ENCODE results near the gene RHBG. TPM values are rescaled to one million over a fixed set of nuclear protein-coding genes. Genes with fewer than 3 reads are reported as not detected.
A peak's percentile ranks its signal among the peaks of the same experiment; 100 is the strongest.
"Not testable (repeated sequence)": the region's sequence is repeated elsewhere in the genome, so short reads cannot be mapped to it uniquely, and the experiment has no call there.

RHBG gene
- total and polyA plus RNA-seq, 2 experiments from 2014 or later = 3.3 to 11.9 TPM

GRCh38 chr1:156368157-156368658 lies 803 bp upstream of the RHBG start:
- peak overlapping the region; percentile 92 for H3K4me2 ChIP-seq

DNA sequence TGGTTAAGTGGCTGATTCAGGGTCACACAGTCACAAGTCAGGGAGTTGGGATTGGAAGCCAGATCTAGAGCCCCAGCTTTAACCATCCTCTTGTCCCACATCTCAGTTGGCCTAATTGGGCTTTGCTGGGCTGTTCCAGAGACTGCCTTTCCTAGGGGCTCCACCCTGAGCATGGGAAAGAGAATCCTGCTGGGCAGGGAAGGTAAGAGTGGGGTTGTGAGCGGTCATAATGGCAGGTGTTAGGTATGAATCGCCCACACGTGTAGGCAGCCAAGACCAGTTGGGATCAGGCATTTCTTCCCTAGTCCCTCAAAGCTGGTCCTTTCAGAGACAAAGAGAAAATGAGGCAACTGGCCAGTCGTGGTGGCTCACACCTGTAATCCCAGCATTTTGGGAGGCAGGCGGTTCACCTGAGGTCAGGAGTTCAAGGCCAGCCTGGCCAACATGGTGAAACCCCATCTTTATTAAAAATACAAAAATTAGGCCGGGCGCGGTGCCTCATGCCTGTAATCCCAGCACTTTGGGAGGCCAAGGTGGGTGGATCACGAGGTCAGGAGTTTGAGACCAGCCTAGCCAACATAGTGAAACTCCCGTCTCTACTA lies 775 bp downstream of the RHBG start:
- H4K20me1 ChIP-seq (ENCODE audit: insufficient read depth, poor library complexity, severe bottlenecking); H3K79me2 ChIP-seq; H3K36me3 ChIP-seq (replicated peaks; ENCODE audit: insufficient read depth, low read depth); H3K9me2 ChIP-seq (replicated peaks; ENCODE audit: insufficient read depth); H3K27ac ChIP-seq; DNase-seq (ENCODE audit: low spot score); H3K27me3 ChIP-seq; H3K9me3 ChIP-seq (ENCODE audit: low read depth): not testable (repeated sequence)
- peak overlapping the region; percentile 80 for H2AFZ ChIP-seq
- H3K4me2 ChIP-seq = peak overlapping the region; percentile 92
- peak overlapping the region; percentile 67 for H3K4me3 ChIP-seq
- 89% methylated on average over 10 of the region's 10 CpGs for WGBS (ENCODE audit: low lambda C conversion rate, missing lambda C conversion rate)
- peaks cover 31% of the 10 kb centered on the region for H3K4me1 ChIP-seq (ENCODE audit: insufficient read depth)

More at GRCh38 chr1:156368157-156368658, 803 bp upstream of the RHBG start:
- H3K27ac ChIP-seq = peak overlapping the region; percentile 48
- no peak overlapping the region for H2AFZ ChIP-seq
- H3K4me1 ChIP-seq (ENCODE audit: insufficient read depth) = peaks cover 23% of the 10 kb centered on the region
- no peaks in the 10 kb centered on the region for H3K9me3 ChIP-seq (ENCODE audit: low read depth)
- no peaks in the 10 kb centered on the region for H3K79me2 ChIP-seq
- no peaks in the 10 kb centered on the region for H3K27me3 ChIP-seq
- WGBS (ENCODE audit: low lambda C conversion rate, missing lambda C conversion rate) = 59% methylated on average over 7 of the region's 7 CpGs
- no peak for TF ChIP-seq EZH2phosphoT487 (IDR thresholded peaks at IDR 0.05; ENCODE audit: low read depth, severe bottlenecking, unreplicated experiment)
- no peak for TF ChIP-seq CTCF (IDR thresholded peaks at IDR 0.05; ENCODE audit: poor library complexity)
- TF ChIP-seq EZH2 (IDR thresholded peaks at IDR 0.05; ENCODE audit: borderline replicate concordance) = no peak
- no peaks in the 10 kb centered on the region for H4K20me1 ChIP-seq (ENCODE audit: insufficient read depth, poor library complexity, severe bottlenecking)
- H3K9me2 ChIP-seq (replicated peaks; ENCODE audit: insufficient read depth) = no peaks in the 10 kb centered on the region
- peak; percentile 52 for DNase-seq (ENCODE audit: low spot score)
- H3K4me3 ChIP-seq = no peak overlapping the region
- H3K36me3 ChIP-seq (replicated peaks; ENCODE audit: insufficient read depth, low read depth) = no peaks in the 10 kb centered on the region

- Histone ChIP-seq H4K20me1 (ENCODE audit: insufficient read depth, poor library complexity, severe bottlenecking) (no peaks in the 10 kb centered on the region), H2AFZ (no peak overlapping the region), H3K79me2 (no peaks in the 10 kb centered on the region), H3K27me3 (no peaks in the 10 kb centered on the region), H3K4me1 (ENCODE audit: insufficient read depth) (peaks cover 31% of the 10 kb centered on the region), H3K27ac (no peak overlapping the region), H3K4me3 (no peak overlapping the region), H3K4me2 (peak overlapping the region; percentile 12), H3K36me3 (replicated peaks; ENCODE audit: insufficient read depth, low read depth) (no peaks in the 10 kb centered on the region), H3K9me3 (ENCODE audit: low read depth) (no peaks in the 10 kb centered on the region), H3K9me2 (replicated peaks; ENCODE audit: insufficient read depth) (no peaks in the 10 kb centered on the region)
- TF ChIP-seq CTCF (IDR thresholded peaks at IDR 0.05; ENCODE audit: poor library complexity) (no peak), EZH2 (IDR thresholded peaks at IDR 0.05; ENCODE audit: borderline replicate concordance) (no peak), EZH2phosphoT487 (IDR thresholded peaks at IDR 0.05; ENCODE audit: low read depth, severe bottlenecking, unreplicated experiment) (no peak)
- peak; percentile 79 for DNase-seq (ENCODE audit: low spot score)
- 53% methylated on average over 7 of the region's 7 CpGs for WGBS (ENCODE audit: low lambda C conversion rate, missing lambda C conversion rate)
Observed at GRCh38 chr1:156371553-156372264, 2.7 kb downstream of the RHBG start.

DNA sequence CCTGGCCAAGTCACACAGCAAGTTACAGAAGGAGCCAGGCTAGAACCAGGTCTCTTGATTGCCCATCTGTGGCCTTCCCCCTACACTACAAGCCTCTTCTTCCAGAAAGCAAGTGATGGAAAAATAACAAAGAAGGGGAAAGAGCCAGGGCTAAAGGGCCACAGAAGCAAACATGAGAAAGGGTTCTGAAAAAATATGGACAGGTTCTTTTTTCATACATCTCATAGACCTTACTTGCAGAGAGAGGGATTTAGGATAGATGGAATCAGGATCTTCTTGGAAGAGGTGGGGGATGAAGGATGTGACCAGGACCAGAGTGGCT lies 3.2 kb downstream of the RHBG start:
- no peak overlapping the region for H3K4me3 ChIP-seq
- H3K9me3 ChIP-seq (ENCODE audit: low read depth) = no peaks in the 10 kb centered on the region
- no peak overlapping the region for H2AFZ ChIP-seq
- no peak for TF ChIP-seq EZH2 (IDR thresholded peaks at IDR 0.05; ENCODE audit: borderline replicate concordance)
- TF ChIP-seq CTCF (IDR thresholded peaks at IDR 0.05; ENCODE audit: poor library complexity) = no peak
- TF ChIP-seq EZH2phosphoT487 (IDR thresholded peaks at IDR 0.05; ENCODE audit: low read depth, severe bottlenecking, unreplicated experiment) = no peak
- H3K4me2 ChIP-seq = no peak overlapping the region
- no peaks in the 10 kb centered on the region for H3K9me2 ChIP-seq (replicated peaks; ENCODE audit: insufficient read depth)
- peaks cover 30% of the 10 kb centered on the region for H3K4me1 ChIP-seq (ENCODE audit: insufficient read depth)
- no peak overlapping the region for H3K27ac ChIP-seq
- no peak for DNase-seq (ENCODE audit: low spot score)
- H4K20me1 ChIP-seq (ENCODE audit: insufficient read depth, poor library complexity, severe bottlenecking) = no peaks in the 10 kb centered on the region
- no peaks in the 10 kb centered on the region for H3K79me2 ChIP-seq
- H3K27me3 ChIP-seq = no peaks in the 10 kb centered on the region
- H3K36me3 ChIP-seq (replicated peaks; ENCODE audit: insufficient read depth, low read depth) = no peaks in the 10 kb centered on the region

All from hepatocyte (in vitro differentiated cells).